H1 (cell line): ENCODE results near the gene ADAD1.

ENCODE experiments used
- ATF2 ChIP-seq: IDR thresholded peaks from 2 replicates; pipeline ENCODE4 v1.6.1; 2012; ENCODE audit warnings: low read length, inconsistent platforms
- CTCF ChIP-seq, 3 experiments: IDR thresholded peaks; 1 replicate in 2 of 3; 2 replicates in 1 of 3; pipeline versions ENCODE4 v1.5.1 to v1.6.1; 2011; ENCODE audit warnings: low read length in 3 of 3, mild to moderate bottlenecking in 3 of 3, inconsistent platforms in 2 of 3, low read depth in 1 of 3, moderate library complexity in 1 of 3; ENCODE audit not compliant: insufficient read depth in 1 of 3; ENCODE audit errors: control extremely low read depth in 1 of 3
- POLR2A ChIP-seq, 2 experiments: IDR thresholded peaks; 1 replicate in 1 of 2; 2 replicates in 1 of 2; pipeline ENCODE4 v1.6.1; 2011; ENCODE audit warnings: low read depth in 2 of 2, low read length in 2 of 2, mild to moderate bottlenecking in 2 of 2; ENCODE audit errors: control extremely low read depth in 1 of 2
- RAD21 ChIP-seq, 2 experiments: IDR thresholded peaks in 1 of 2; conservative IDR thresholded peaks in 1 of 2; 2 replicates each; pipeline ENCODE4 v1.6.1; 2011; ENCODE audit warnings: low read depth in 2 of 2, low read length in 2 of 2, improper control_type of control experiment in 1 of 2, inconsistent platforms in 1 of 2, mild to moderate bottlenecking in 1 of 2, moderate library complexity in 1 of 2
- RNF2 ChIP-seq: fragments of 200-900, 300-1000 bp; sonication (generic); IDR thresholded peaks from 2 replicates; pipeline ENCODE4 v1.7.1; 2016; ENCODE audit warnings: borderline replicate concordance, low read depth, mild to moderate bottlenecking, antibody characterized with exemption, low read length; ENCODE audit not compliant: poor library complexity, severe bottlenecking; ENCODE audit errors: missing control alignments
- SIN3A ChIP-seq, 2 experiments: IDR thresholded peaks in 1 of 2; conservative IDR thresholded peaks in 1 of 2; 2 replicates each; pipeline ENCODE4 v1.6.1; 2011 to 2012; ENCODE audit warnings: low read length in 2 of 2, improper control_type of control experiment in 1 of 2, low read depth in 1 of 2, mild to moderate bottlenecking in 1 of 2
- SIX5 ChIP-seq: IDR thresholded peaks from 2 replicates; pipeline ENCODE4 v1.6.1; 2011; ENCODE audit warnings: mild to moderate bottlenecking, low read depth, low read length
- ZNF274 ChIP-seq: IDR thresholded peaks from 2 replicates; pipeline ENCODE4 v1.7.0; 2012; ENCODE audit warnings: low read length, borderline replicate concordance; ENCODE audit errors: extremely low read depth

- no peak for TF ChIP-seq RNF2
- TF ChIP-seq CTCF (IDR thresholded peaks at IDR 0.05; ENCODE audit: control extremely low read depth in 1 of 3, insufficient read depth in 1 of 3, low read depth in 1 of 3, low read length in 3 of 3), result no peak
- TF ChIP-seq ZNF274, result no peak
- TF ChIP-seq RAD21 (IDR thresholded peaks at IDR 0.05 in 1 of 2, conservative IDR thresholded peaks at IDR 0.05 in 1 of 2; ENCODE audit: low read depth in 2 of 2, low read length in 2 of 2), result no peak
- TF ChIP-seq POLR2A (IDR thresholded peaks at IDR 0.05; ENCODE audit: control extremely low read depth in 1 of 2, low read depth in 2 of 2, low read length in 2 of 2), result no peak
- TF ChIP-seq SIN3A (conservative IDR thresholded peaks at IDR 0.05 in 1 of 2, IDR thresholded peaks at IDR 0.05 in 1 of 2; ENCODE audit: low read depth in 1 of 2, low read length in 2 of 2), result no peak
- no peak for TF ChIP-seq ATF2
- no peak for TF ChIP-seq SIX5
Measured at GRCh38 chr4:122456231-122457116, 77.7 kb downstream of the ADAD1 start, which contains the start of gene IL2.
